GM12878 (cell line): Measurements from ENCODE around the gene CLIC5.

ENCODE experiments used
- SIN3A ChIP-seq: IDR thresholded peaks from 2 replicates; pipeline ENCODE4 v1.6.1; 2012; ENCODE audit warnings: low read depth, low read length, improper control_type of control experiment
- SREBF1 ChIP-seq: IDR thresholded peaks from 2 replicates; pipeline ENCODE4 v1.6.1; 2012; ENCODE audit warnings: mild to moderate bottlenecking, low read length
- ZNF274 ChIP-seq: IDR thresholded peaks from one replicate; pipeline ENCODE4 v1.8.0; 2011; ENCODE audit not compliant: insufficient read length, insufficient read depth
- ZNF384 ChIP-seq: IDR thresholded peaks from 2 replicates; pipeline ENCODE4 v1.6.1; 2012; ENCODE audit warnings: low read depth, mild to moderate bottlenecking, low read length, improper control_type of control experiment, borderline replicate concordance
- ZNF687 ChIP-seq: fragments of 450-650 bp; IDR thresholded peaks from 2 replicates; pipeline ENCODE4 v1.6.1; 2017; ENCODE audit warnings: mild to moderate bottlenecking, moderate library complexity
- TF ChIP-seq, protein P1 (sequence below), 3 experiments: IDR thresholded peaks in 2 of 3; conservative IDR thresholded peaks in 1 of 3; 2 replicates each; pipeline ENCODE4 v1.5.1; 2011; ENCODE audit warnings: low read depth in 3 of 3, low read length in 3 of 3, mild to moderate bottlenecking in 3 of 3, control low read depth in 2 of 3, moderate library complexity in 2 of 3, inconsistent platforms in 1 of 3, mixed read lengths in 1 of 3; ENCODE audit not compliant: control insufficient read depth in 2 of 3, insufficient read depth in 1 of 3; ENCODE audit errors: extremely low read depth in 1 of 3

GRCh38 chr6:45986746-45987274, 28.9 kb downstream of the CLIC5 start:
- no peak for TF ChIP-seq ZNF384
- TF ChIP-seq SIN3A = no peak
- TF ChIP-seq ZNF687 = no peak
- TF ChIP-seq, protein P1, sequence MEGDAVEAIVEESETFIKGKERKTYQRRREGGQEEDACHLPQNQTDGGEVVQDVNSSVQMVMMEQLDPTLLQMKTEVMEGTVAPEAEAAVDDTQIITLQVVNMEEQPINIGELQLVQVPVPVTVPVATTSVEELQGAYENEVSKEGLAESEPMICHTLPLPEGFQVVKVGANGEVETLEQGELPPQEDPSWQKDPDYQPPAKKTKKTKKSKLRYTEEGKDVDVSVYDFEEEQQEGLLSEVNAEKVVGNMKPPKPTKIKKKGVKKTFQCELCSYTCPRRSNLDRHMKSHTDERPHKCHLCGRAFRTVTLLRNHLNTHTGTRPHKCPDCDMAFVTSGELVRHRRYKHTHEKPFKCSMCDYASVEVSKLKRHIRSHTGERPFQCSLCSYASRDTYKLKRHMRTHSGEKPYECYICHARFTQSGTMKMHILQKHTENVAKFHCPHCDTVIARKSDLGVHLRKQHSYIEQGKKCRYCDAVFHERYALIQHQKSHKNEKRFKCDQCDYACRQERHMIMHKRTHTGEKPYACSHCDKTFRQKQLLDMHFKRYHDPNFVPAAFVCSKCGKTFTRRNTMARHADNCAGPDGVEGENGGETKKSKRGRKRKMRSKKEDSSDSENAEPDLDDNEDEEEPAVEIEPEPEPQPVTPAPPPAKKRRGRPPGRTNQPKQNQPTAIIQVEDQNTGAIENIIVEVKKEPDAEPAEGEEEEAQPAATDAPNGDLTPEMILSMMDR (IDR thresholded peaks at IDR 0.05 in 2 of 3, conservative IDR thresholded peaks at IDR 0.05 in 1 of 3; ENCODE audit: control insufficient read depth in 2 of 3, extremely low read depth in 1 of 3, insufficient read depth in 1 of 3, low read depth in 3 of 3, low read length in 3 of 3) = no peak
- no peak for TF ChIP-seq ZNF274
- no peak for TF ChIP-seq SREBF1
